Measurements from ENCODE around the gene EFCAB7.

Gene EFCAB7

GRCh38 chr1:63522891-63523728 lies at the start of gene EFCAB7, which contains the start of gene ITGB3BP:
Gene EFCAB7 (plus strand): TSS chr1:63523525. CDS start chr1:63525573, 2,048 bp downstream.
Gene ITGB3BP (minus strand): TSS chr1:63523225. CDS start chr1:63523133, 92 bp downstream.
- peak; percentile 67 for DNase-seq (ENCODE audit: low spot score)

GRCh38 chr1:63475761-63476160 lies 47.6 kb upstream of the EFCAB7 start:
- no peak for DNase-seq (ENCODE audit: low spot score)

- no peak for DNase-seq (ENCODE audit: low spot score)
Observed at GRCh38 chr1:63480057-63480456, 43.3 kb upstream of the EFCAB7 start.

GRCh38 chr1:63486629-63487028 lies 36.7 kb upstream of the EFCAB7 start:
- DNase-seq (ENCODE audit: low spot score), result no peak

- DNase-seq (ENCODE audit: low spot score), result no peak
Observed at GRCh38 chr1:63487336-63488065, 35.8 kb upstream of the EFCAB7 start.

GRCh38 chr1:63497577-63497976 lies 25.7 kb upstream of the EFCAB7 start:
- DNase-seq (ENCODE audit: low spot score), result no peak

GRCh38 chr1:63498106-63498505 lies 25.2 kb upstream of the EFCAB7 start:
- no peak for DNase-seq (ENCODE audit: low spot score)

- DNase-seq (ENCODE audit: low spot score), result no peak
Observed at GRCh38 chr1:63501256-63501655, 22.1 kb upstream of the EFCAB7 start.

GRCh38 chr1:63506782-63507181 lies 16.5 kb upstream of the EFCAB7 start:
- no peak for DNase-seq (ENCODE audit: low spot score)

GRCh38 chr1:63509718-63510117 lies 13.6 kb upstream of the EFCAB7 start:
- DNase-seq (ENCODE audit: low spot score), result no peak

GRCh38 chr1:63512584-63512983 lies 10.7 kb upstream of the EFCAB7 start:
- no peak for DNase-seq (ENCODE audit: low spot score)

GRCh38 chr1:63516629-63517028 lies 6.7 kb upstream of the EFCAB7 start:
- DNase-seq (ENCODE audit: low spot score), result no peak

- DNase-seq (ENCODE audit: low spot score), result no peak
Observed at GRCh38 chr1:63523738-63524137, 413 bp downstream of the EFCAB7 start.

- no peak for DNase-seq (ENCODE audit: low spot score)
Observed at GRCh38 chr1:63524201-63524600, 876 bp downstream of the EFCAB7 start.

- no peak for DNase-seq (ENCODE audit: low spot score)
Observed at GRCh38 chr1:63532727-63533126, 9.4 kb downstream of the EFCAB7 start.

GRCh38 chr1:63533931-63534330 lies 10.6 kb downstream of the EFCAB7 start:
- DNase-seq (ENCODE audit: low spot score), result no peak

- no peak for DNase-seq (ENCODE audit: low spot score)
Observed at GRCh38 chr1:63534406-63534805, 11.1 kb downstream of the EFCAB7 start.

- no peak for DNase-seq (ENCODE audit: low spot score)
Observed at GRCh38 chr1:63537006-63537405, 13.7 kb downstream of the EFCAB7 start.

- no peak for DNase-seq (ENCODE audit: low spot score)
Observed at GRCh38 chr1:63537940-63538339, 14.6 kb downstream of the EFCAB7 start.

GRCh38 chr1:63545780-63546179 lies 22.5 kb downstream of the EFCAB7 start:
- no peak for DNase-seq (ENCODE audit: low spot score)

- DNase-seq (ENCODE audit: low spot score), result no peak
Observed at GRCh38 chr1:63547621-63548294, 24.4 kb downstream of the EFCAB7 start.

- DNase-seq (ENCODE audit: low spot score), result no peak
Observed at GRCh38 chr1:63548303-63548702, 25.0 kb downstream of the EFCAB7 start.

- no peak for DNase-seq (ENCODE audit: low spot score)
Observed at GRCh38 chr1:63548877-63549276, 25.6 kb downstream of the EFCAB7 start.

All from HuH-7 (cell line).